Neural crest cell (in vitro differentiated cells): ENCODE measurements around the gene ZNF253. TPM values are rescaled to one million over a fixed set of nuclear protein-coding genes. Genes with fewer than 3 reads are reported as not detected.

Experiments
- DNase-seq: peaks from one replicate; pipeline ENCODE4 v3.0.0; 2021; ENCODE audit warnings: low read depth, mixed read lengths, low spot score
- H3K27ac Mint-ChIP-seq: one replicate; pipeline ENCODE4 v1.8.0; 2021; ENCODE audit warnings: mild to moderate bottlenecking, mixed read lengths; ENCODE audit not compliant: unreplicated experiment
- H3K27me3 Mint-ChIP-seq: 2 replicates; pipeline ENCODE4 v1.8.0; 2021; ENCODE audit warnings: low read depth, mild to moderate bottlenecking, mixed read lengths
- H3K36me3 Mint-ChIP-seq: 2 replicates; pipeline ENCODE4 v1.8.0; 2021; ENCODE audit warnings: low read depth, mild to moderate bottlenecking, mixed read lengths
- H3K4me1 Mint-ChIP-seq: 2 replicates; pipeline ENCODE4 v1.8.0; 2021; ENCODE audit warnings: mixed read lengths
- H3K4me3 Mint-ChIP-seq: one replicate; pipeline ENCODE4 v1.8.0; 2021; ENCODE audit warnings: mild to moderate bottlenecking, mixed read lengths
- H3K9me3 Mint-ChIP-seq: 2 replicates; pipeline ENCODE4 v1.8.0; 2021; ENCODE audit warnings: mixed read lengths
- CTCF ChIP-seq: fragments of 200-600 bp; sonication (generic); conservative IDR thresholded peaks from 2 replicates; pipeline ENCODE4 v1.5.0; 2021; ENCODE audit warnings: antibody characterized with exemption, mild to moderate bottlenecking
- total RNA-seq: library from RNA; stranded (reverse); gene quantifications from 2 replicates; pipeline ENCODE4 v1.2.1, GENCODE V29; 2021

The ZNF253 gene
- total RNA-seq, 1 donor from 2014 or later: 41.1 TPM

- Mint-ChIP-seq H3K4me3 (no peak overlapping the region), H3K9me3 (peaks cover 25% of the 10 kb centered on the region), H3K27ac (no peak overlapping the region), H3K36me3 (peaks cover 51% of the 10 kb centered on the region), H3K4me1 (no peaks in the 10 kb centered on the region), H3K27me3 (no peaks in the 10 kb centered on the region)
- no peak for TF ChIP-seq CTCF
- no peak for DNase-seq
Observed at GRCh38 chr19:19937403-19937802, 71.7 kb downstream of the ZNF253 start.

- Mint-ChIP-seq H3K36me3 (peaks cover 41% of the 10 kb centered on the region), H3K9me3 (peaks cover 21% of the 10 kb centered on the region), H3K27ac (no peak overlapping the region), H3K4me1 (no peaks in the 10 kb centered on the region), H3K4me3 (no peak overlapping the region), H3K27me3 (no peaks in the 10 kb centered on the region)
- no peak for TF ChIP-seq CTCF
- no peak for DNase-seq
Observed at GRCh38 chr19:19938449-19938848, 72.8 kb downstream of the ZNF253 start.

GRCh38 chr19:19943848-19944582 lies 78.3 kb downstream of the ZNF253 start:
- Mint-ChIP-seq H3K27ac (no peak overlapping the region), H3K36me3 (peaks cover 11% of the 10 kb centered on the region), H3K9me3 (peaks cover 18% of the 10 kb centered on the region), H3K4me1 (no peaks in the 10 kb centered on the region), H3K27me3 (no peaks in the 10 kb centered on the region), H3K4me3 (no peak overlapping the region)
- DNase-seq: no peak
- TF ChIP-seq CTCF: no peak

Other genes with a start within 250 kb of the ZNF253 start
- gene PBX4, start 247.2 kb upstream of the ZNF253 start, total RNA-seq: 7.5 and 7.7 TPM in 2 replicates
- 115 and 116 TPM in 2 replicates for gene LPAR2, start 237.7 kb upstream of the ZNF253 start, total RNA-seq
- gene GMIP, start 222.2 kb upstream of the ZNF253 start, total RNA-seq: 20.6 and 25.1 TPM in 2 replicates
- gene ATP13A1, start 202.2 kb upstream of the ZNF253 start, total RNA-seq: 75.1 and 81.0 TPM in 2 replicates
- gene ZNF101, start 197.0 kb upstream of the ZNF253 start, total RNA-seq: 16.2 and 18.2 TPM in 2 replicates
- gene ZNF14, start 132.8 kb upstream of the ZNF253 start, total RNA-seq: 8.2 and 9.3 TPM in 2 replicates
- 3.7 and 5.0 TPM in 2 replicates for gene ZNF506, start 44.1 kb upstream of the ZNF253 start, total RNA-seq
- gene ZNF93, start 35.1 kb downstream of the ZNF253 start, total RNA-seq: 32.6 and 36.0 TPM in 2 replicates
- gene ZNF682, start 173.6 kb downstream of the ZNF253 start, total RNA-seq: 25.1 and 26.3 TPM in 2 replicates
- gene ZNF90, start 212.1 kb downstream of the ZNF253 start, total RNA-seq: 27.3 and 27.4 TPM in 2 replicates